ENCODE results near the gene FBXO28. TPM values are rescaled to one million over a fixed set of nuclear protein-coding genes. Genes with fewer than 3 reads are reported as not detected.

The FBXO28 gene
- total RNA-seq, 5 donors from 2014 or later (not counting 1 experiment from before 2014, with no cell fraction given), result 25.9 to 34.8 (median 33.3) TPM

DNA sequence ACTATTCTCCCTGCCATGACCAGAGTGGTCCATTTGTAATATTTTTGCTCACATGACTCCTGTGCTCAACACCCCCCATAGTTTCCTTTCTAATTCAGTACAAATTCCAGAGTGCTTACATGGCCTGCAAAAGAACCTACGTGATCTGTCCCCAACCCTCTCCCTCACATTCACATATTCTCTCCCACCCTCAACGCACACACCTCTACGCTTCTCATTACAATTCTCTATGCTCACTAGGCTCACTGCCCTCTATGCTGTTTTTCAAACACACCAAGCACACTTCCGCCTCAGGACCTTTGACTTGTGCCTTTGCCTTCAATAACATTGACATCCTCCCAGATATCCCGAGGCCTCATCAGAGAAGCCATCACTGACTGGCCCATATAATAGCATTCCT is 23.8 kb upstream of the FBXO28 start:
- no peak for ATAC-seq (replicated peaks in 1 of 4)
- H3K4me1 ChIP-seq (ENCODE audit: control insufficient read depth in 1 of 2, extremely low read depth in 1 of 2, insufficient read depth in 2 of 2, low read length in 2 of 2), result no peaks in the 10 kb centered on the region
- Mint-ChIP-seq H3K4me3 (no peak overlapping the region), H3K36me3 (no peaks in the 10 kb centered on the region), H3K27ac (no peak overlapping the region), H3K9me3 (no peaks in the 10 kb centered on the region), H3K27me3 (peaks cover 25% of the 10 kb centered on the region in 2 donors), H3K4me1 (no peaks in the 10 kb centered on the region)
- no peak overlapping the region for H3K4me3 ChIP-seq (ENCODE audit: control insufficient read depth in 1 of 2, extremely low read depth in 1 of 2, low read length in 1 of 2)
- ChIA-PET CTCF (no interaction called here), POLR2A (no interaction called here)
- 86% methylated on average over 4 of the region's 5 CpGs for WGBS (ENCODE audit: insufficient coverage)
- no peaks in the 10 kb centered on the region for H3K9me3 ChIP-seq
- peaks cover 0 to 16% of the 10 kb centered on the region in 2 experiments for H3K27me3 ChIP-seq (replicated peaks in 1 of 2; ENCODE audit: control insufficient read depth in 2 of 2, extremely low read depth in 1 of 2, insufficient read depth in 2 of 2, low read length in 1 of 2)
- no peaks in the 10 kb centered on the region for H3K36me3 ChIP-seq (ENCODE audit: control insufficient read depth in 2 of 2, extremely low read depth in 1 of 2, insufficient read depth in 1 of 2, low read length in 1 of 2)
- no peak overlapping the region for H3K27ac ChIP-seq (ENCODE audit: low read length)
- DNase-seq, result no peak

DNA sequence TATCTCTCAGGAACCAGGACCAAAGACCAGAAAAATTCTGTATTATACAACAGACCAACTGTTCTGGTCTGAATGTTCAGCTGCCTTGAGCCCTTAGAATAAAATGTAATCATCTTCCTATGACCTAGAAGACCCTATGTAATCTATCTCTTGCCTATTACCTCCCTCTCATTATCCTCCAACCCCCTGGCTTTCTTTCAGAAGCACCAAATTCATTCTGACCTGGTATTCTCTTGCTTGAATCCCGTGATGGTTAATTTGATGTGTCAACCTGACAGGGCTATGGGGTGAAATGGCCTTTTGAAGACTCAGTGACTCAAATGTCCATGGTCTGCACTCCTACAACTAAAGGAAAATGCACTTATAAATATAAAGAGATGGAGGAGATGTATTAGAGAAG is 21.8 kb upstream of the FBXO28 start:
- no peaks in the 10 kb centered on the region for H3K36me3 ChIP-seq (ENCODE audit: control insufficient read depth in 2 of 2, extremely low read depth in 1 of 2, insufficient read depth in 1 of 2, low read length in 1 of 2)
- no peak overlapping the region for H3K27ac ChIP-seq (ENCODE audit: low read length)
- H3K36me3 Mint-ChIP-seq, result no peaks in the 10 kb centered on the region
- H3K27me3 ChIP-seq (replicated peaks in 1 of 2; ENCODE audit: control insufficient read depth in 2 of 2, extremely low read depth in 1 of 2, insufficient read depth in 2 of 2, low read length in 1 of 2), result peaks cover 0 to 16% of the 10 kb centered on the region in 2 experiments
- H3K4me3 ChIP-seq (ENCODE audit: control insufficient read depth in 1 of 2, extremely low read depth in 1 of 2, low read length in 1 of 2), result no peak overlapping the region
- peaks cover 27% of the 10 kb centered on the region in 2 donors for H3K27me3 Mint-ChIP-seq
- ChIA-PET CTCF (no interaction called here), POLR2A (no interaction called here)
- no peak overlapping the region for H3K4me3 Mint-ChIP-seq
- H3K4me1 ChIP-seq (ENCODE audit: control insufficient read depth in 1 of 2, extremely low read depth in 1 of 2, insufficient read depth in 2 of 2, low read length in 2 of 2), result no peaks in the 10 kb centered on the region
- no peak for ATAC-seq (replicated peaks in 1 of 4)
- H3K27ac Mint-ChIP-seq, result no peak overlapping the region
- no peaks in the 10 kb centered on the region for H3K4me1 Mint-ChIP-seq
- no peaks in the 10 kb centered on the region for H3K9me3 ChIP-seq
- DNase-seq, result no peak
- no peaks in the 10 kb centered on the region for H3K9me3 Mint-ChIP-seq
- WGBS (ENCODE audit: insufficient coverage), result no CpG with 5 or more reads among the region's 1 CpG

DNA sequence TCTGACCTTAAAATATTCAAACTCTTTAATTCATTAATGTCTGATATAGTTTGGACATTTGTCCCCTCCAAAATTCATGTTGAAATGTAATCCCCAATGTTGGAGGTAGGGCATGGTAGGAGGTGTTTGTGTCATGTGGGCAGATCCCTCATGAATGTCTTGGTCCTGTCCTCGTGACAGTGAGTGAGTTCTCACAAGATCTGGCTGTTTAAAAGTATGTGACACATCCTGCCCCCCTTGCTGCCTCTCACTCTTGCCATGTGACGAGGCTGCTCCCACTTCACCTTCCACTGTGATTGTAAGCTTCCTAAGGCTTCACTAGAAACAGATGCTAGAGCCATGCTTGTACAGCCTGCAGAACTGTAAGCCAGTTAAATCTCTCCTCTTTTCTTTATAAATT is 21.3 kb upstream of the FBXO28 start:
- Mint-ChIP-seq H3K4me1 (no peaks in the 10 kb centered on the region), H3K27ac (no peak overlapping the region), H3K9me3 (no peaks in the 10 kb centered on the region), H3K36me3 (no peaks in the 10 kb centered on the region), H3K4me3 (no peak overlapping the region), H3K27me3 (peaks cover 23 to 25% of the 10 kb centered on the region in 2 donors)
- POLR2A ChIA-PET, result no interaction called here
- H3K36me3 ChIP-seq (ENCODE audit: control insufficient read depth in 2 of 2, extremely low read depth in 1 of 2, insufficient read depth in 1 of 2, low read length in 1 of 2), result no peaks in the 10 kb centered on the region
- no peak overlapping the region for H3K27ac ChIP-seq (ENCODE audit: low read length)
- H3K4me3 ChIP-seq (ENCODE audit: control insufficient read depth in 1 of 2, extremely low read depth in 1 of 2, low read length in 1 of 2), result no peak overlapping the region
- H3K27me3 ChIP-seq (replicated peaks in 1 of 2; ENCODE audit: control insufficient read depth in 2 of 2, extremely low read depth in 1 of 2, insufficient read depth in 2 of 2, low read length in 1 of 2), result peaks cover 0 to 15% of the 10 kb centered on the region in 2 experiments
- DNase-seq (no peak), ATAC-seq (replicated peaks in 1 of 4) (no peak)
- WGBS (ENCODE audit: insufficient coverage), result no CpG with 5 or more reads among the region's 2 CpGs
- no peaks in the 10 kb centered on the region for H3K4me1 ChIP-seq (ENCODE audit: control insufficient read depth in 1 of 2, extremely low read depth in 1 of 2, insufficient read depth in 2 of 2, low read length in 2 of 2)
- H3K9me3 ChIP-seq, result no peaks in the 10 kb centered on the region
- CTCF ChIA-PET, result no interaction called here

DNA sequence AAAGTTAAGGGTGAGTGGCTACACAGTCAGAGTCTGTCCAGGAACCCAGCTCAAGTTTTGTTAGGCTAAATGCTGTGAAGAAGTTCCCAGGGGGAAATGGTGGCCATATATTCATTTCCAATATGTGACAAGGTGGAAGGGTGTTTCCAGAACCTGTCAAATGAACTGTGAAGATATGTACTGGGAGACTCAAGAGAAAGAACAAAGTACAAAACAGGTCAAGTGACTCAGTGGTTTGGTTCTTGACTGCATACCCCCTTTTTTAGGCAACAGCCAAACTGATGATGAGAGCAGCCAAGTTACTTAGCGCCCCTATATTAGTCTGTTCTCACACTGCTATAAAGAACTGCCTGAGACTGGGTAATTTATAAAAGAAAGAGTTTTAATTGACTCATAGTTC is 18.6 kb upstream of the FBXO28 start:
- H3K27ac ChIP-seq (ENCODE audit: low read length), result no peak overlapping the region
- no peaks in the 10 kb centered on the region for H3K4me1 ChIP-seq (ENCODE audit: control insufficient read depth in 1 of 2, extremely low read depth in 1 of 2, insufficient read depth in 2 of 2, low read length in 2 of 2)
- no peak overlapping the region for H3K4me3 ChIP-seq (ENCODE audit: control insufficient read depth in 1 of 2, extremely low read depth in 1 of 2, low read length in 1 of 2)
- no CpG with 5 or more reads among the region's 1 CpG for WGBS (ENCODE audit: insufficient coverage)
- no peak overlapping the region for H3K27ac Mint-ChIP-seq
- CTCF ChIA-PET, result no interaction called here
- ATAC-seq (replicated peaks in 1 of 4) (no peak), DNase-seq (no peak)
- H3K27me3 ChIP-seq (replicated peaks in 1 of 2; ENCODE audit: control insufficient read depth in 2 of 2, extremely low read depth in 1 of 2, insufficient read depth in 2 of 2, low read length in 1 of 2), result peaks cover 0 to 6% of the 10 kb centered on the region in 2 experiments
- H3K4me1 Mint-ChIP-seq, result no peaks in the 10 kb centered on the region
- no peaks in the 10 kb centered on the region for H3K9me3 ChIP-seq
- POLR2A ChIA-PET, result no interaction called here
- H3K36me3 ChIP-seq (ENCODE audit: control insufficient read depth in 2 of 2, extremely low read depth in 1 of 2, insufficient read depth in 1 of 2, low read length in 1 of 2), result no peaks in the 10 kb centered on the region
- H3K9me3 Mint-ChIP-seq, result no peaks in the 10 kb centered on the region
- H3K4me3 Mint-ChIP-seq, result no peak overlapping the region
- H3K36me3 Mint-ChIP-seq, result no peaks in the 10 kb centered on the region
- peaks cover 22 to 27% of the 10 kb centered on the region in 2 donors for H3K27me3 Mint-ChIP-seq

DNA sequence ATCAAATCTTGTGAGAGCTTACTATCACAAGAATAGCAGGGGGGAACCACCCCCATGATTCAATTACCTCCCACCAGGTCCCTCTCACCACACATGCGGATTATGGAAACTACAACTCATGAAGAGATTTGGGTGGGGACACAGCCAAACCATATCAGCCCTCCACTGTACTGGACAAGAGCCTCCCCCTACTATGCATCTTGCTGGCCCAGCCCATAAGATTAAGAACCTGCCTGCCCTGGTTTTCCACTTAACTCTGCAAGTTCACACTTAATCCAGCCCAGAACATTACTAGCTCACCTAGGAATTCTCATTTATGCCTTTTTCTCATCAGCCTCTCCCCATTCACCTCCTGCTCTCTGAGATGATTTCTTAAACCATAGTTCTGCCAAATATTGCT is 18.0 kb upstream of the FBXO28 start:
- Mint-ChIP-seq H3K9me3 (no peaks in the 10 kb centered on the region), H3K27ac (no peak overlapping the region), H3K27me3 (peaks cover 20 to 26% of the 10 kb centered on the region in 2 donors), H3K4me3 (no peak overlapping the region), H3K4me1 (no peaks in the 10 kb centered on the region), H3K36me3 (no peaks in the 10 kb centered on the region)
- Histone ChIP-seq H3K27ac (ENCODE audit: low read length) (no peak overlapping the region), H3K9me3 (no peaks in the 10 kb centered on the region), H3K27me3 (replicated peaks in 1 of 2; ENCODE audit: control insufficient read depth in 2 of 2, extremely low read depth in 1 of 2, insufficient read depth in 2 of 2, low read length in 1 of 2) (peaks cover 0 to 6% of the 10 kb centered on the region in 2 experiments), H3K4me1 (ENCODE audit: control insufficient read depth in 1 of 2, extremely low read depth in 1 of 2, insufficient read depth in 2 of 2, low read length in 2 of 2) (no peaks in the 10 kb centered on the region), H3K36me3 (ENCODE audit: control insufficient read depth in 2 of 2, extremely low read depth in 1 of 2, insufficient read depth in 1 of 2, low read length in 1 of 2) (no peaks in the 10 kb centered on the region), H3K4me3 (ENCODE audit: control insufficient read depth in 1 of 2, extremely low read depth in 1 of 2, low read length in 1 of 2) (no peak overlapping the region)
- ChIA-PET CTCF (no interaction called here), POLR2A (no interaction called here)
- ATAC-seq (replicated peaks in 1 of 4) (no peak), DNase-seq (no peak)
- 75% methylated on average over 1 of the region's 1 CpG for WGBS (ENCODE audit: insufficient coverage)

DNA sequence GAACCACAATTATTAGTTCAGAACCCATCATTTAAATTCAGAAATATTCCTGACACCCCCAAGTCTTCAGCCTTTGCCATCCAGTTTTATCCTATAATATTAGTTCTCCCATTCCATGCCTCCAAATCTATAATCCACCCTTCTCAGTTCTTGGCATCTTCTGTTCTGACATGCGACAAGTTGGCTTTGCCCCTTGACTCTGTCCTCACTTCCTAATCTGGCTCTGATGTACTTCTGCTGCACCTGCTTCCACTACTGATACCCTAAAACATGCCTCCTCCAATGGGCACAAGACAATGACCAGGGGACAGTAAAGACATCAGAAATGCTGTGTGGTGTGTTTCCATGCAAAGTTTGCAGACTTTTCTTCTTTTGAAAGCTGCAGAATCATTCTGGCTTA is 17.1 kb upstream of the FBXO28 start:
- Histone ChIP-seq H3K27me3 (replicated peaks in 1 of 2; ENCODE audit: control insufficient read depth in 2 of 2, extremely low read depth in 1 of 2, insufficient read depth in 2 of 2, low read length in 1 of 2) (peaks cover 0 to 6% of the 10 kb centered on the region in 2 experiments), H3K4me3 (ENCODE audit: control insufficient read depth in 1 of 2, extremely low read depth in 1 of 2, low read length in 1 of 2) (no peak overlapping the region), H3K36me3 (ENCODE audit: control insufficient read depth in 2 of 2, extremely low read depth in 1 of 2, insufficient read depth in 1 of 2, low read length in 1 of 2) (no peaks in the 10 kb centered on the region), H3K27ac (ENCODE audit: low read length) (no peak overlapping the region), H3K9me3 (no peaks in the 10 kb centered on the region), H3K4me1 (ENCODE audit: control insufficient read depth in 1 of 2, extremely low read depth in 1 of 2, insufficient read depth in 2 of 2, low read length in 2 of 2) (no peaks in the 10 kb centered on the region)
- no peaks in the 10 kb centered on the region for H3K4me1 Mint-ChIP-seq
- H3K4me3 Mint-ChIP-seq, result no peak overlapping the region
- H3K27ac Mint-ChIP-seq, result no peak overlapping the region
- ChIA-PET POLR2A (no interaction called here), CTCF (no interaction called here)
- WGBS (ENCODE audit: insufficient coverage), result 100% methylated on average over 1 of the region's 1 CpG
- no peaks in the 10 kb centered on the region for H3K36me3 Mint-ChIP-seq
- H3K9me3 Mint-ChIP-seq, result no peaks in the 10 kb centered on the region
- DNase-seq, result no peak
- peaks cover 16 to 22% of the 10 kb centered on the region in 2 donors for H3K27me3 Mint-ChIP-seq
- ATAC-seq (replicated peaks in 1 of 4), result no peak

DNA sequence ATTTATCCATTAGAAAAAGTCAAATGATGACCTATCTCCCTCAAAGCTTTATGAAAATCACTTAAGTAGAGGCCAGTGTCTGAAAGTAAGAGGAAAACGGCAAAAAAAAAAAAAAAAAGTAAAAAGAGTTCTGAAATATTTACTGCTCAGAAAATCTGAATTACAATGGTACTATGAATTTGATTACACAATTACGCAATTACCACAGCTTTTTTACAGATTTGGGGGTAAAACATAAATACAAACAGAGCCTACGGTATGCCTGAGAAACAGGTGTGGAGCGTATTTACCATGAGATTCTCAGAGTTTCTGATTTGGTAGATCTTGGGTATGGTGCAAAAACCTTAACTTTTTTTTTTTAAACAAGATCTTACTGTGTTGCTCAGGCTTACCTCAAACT is 15.9 kb upstream of the FBXO28 start:
- Mint-ChIP-seq H3K9me3 (no peaks in the 10 kb centered on the region), H3K27ac (no peak overlapping the region), H3K4me1 (no peaks in the 10 kb centered on the region), H3K27me3 (peaks cover 16 to 25% of the 10 kb centered on the region in 2 donors), H3K4me3 (no peak overlapping the region), H3K36me3 (no peaks in the 10 kb centered on the region)
- DNase-seq, result no peak
- Histone ChIP-seq H3K36me3 (ENCODE audit: control insufficient read depth in 2 of 2, extremely low read depth in 1 of 2, insufficient read depth in 1 of 2, low read length in 1 of 2) (no peaks in the 10 kb centered on the region), H3K4me1 (ENCODE audit: control insufficient read depth in 1 of 2, extremely low read depth in 1 of 2, insufficient read depth in 2 of 2, low read length in 2 of 2) (no peaks in the 10 kb centered on the region), H3K4me3 (ENCODE audit: control insufficient read depth in 1 of 2, extremely low read depth in 1 of 2, low read length in 1 of 2) (no peak overlapping the region), H3K27me3 (replicated peaks in 1 of 2; ENCODE audit: control insufficient read depth in 2 of 2, extremely low read depth in 1 of 2, insufficient read depth in 2 of 2, low read length in 1 of 2) (peaks cover 0 to 10% of the 10 kb centered on the region in 2 experiments), H3K9me3 (no peaks in the 10 kb centered on the region), H3K27ac (ENCODE audit: low read length) (no peak overlapping the region)
- no CpG with 5 or more reads among the region's 4 CpGs for WGBS (ENCODE audit: insufficient coverage)
- ChIA-PET POLR2A (no interaction called here), CTCF (interaction anchor here in 1 of 2 donors (0.7 kb wide), 1 partner anchor 20 kb away, joined by 4 read pairs; no protein-coding TSS in a partner anchor)
- ATAC-seq (replicated peaks in 1 of 4), result no peak
